Neural cell (in vitro differentiated cells): Measurements from ENCODE around the gene SLC15A5. TPM values are rescaled to one million over a fixed set of nuclear protein-coding genes. Genes with fewer than 3 reads are reported as not detected.

Source experiments
- H2AFZ ChIP-seq: fragments of 200-600, 300-800 bp; sonication (generic), shearing (Covaris generic); 2 replicates; pipeline ENCODE4 v1.6.0; 2014; ENCODE audit warnings: low read depth, mild to moderate bottlenecking, antibody characterized with exemption, low read length, moderate library complexity
- H3F3A ChIP-seq: fragments of 200-600 bp; shearing (Covaris generic); 2 replicates; pipeline ENCODE4 v1.6.1; 2016; ENCODE audit warnings: mild to moderate bottlenecking, moderate library complexity, mixed read lengths, antibody characterized with exemption, low read length; ENCODE audit not compliant: insufficient read depth, poor library complexity, severe bottlenecking
- H3K27ac ChIP-seq: fragments of 200-600, 300-800 bp; sonication (generic), shearing (Covaris generic); 2 replicates; pipeline ENCODE4 v1.5.1; 2014; ENCODE audit warnings: mild to moderate bottlenecking, low read length, moderate library complexity
- H3K27me3 ChIP-seq: fragments of 300-800, 200-600 bp; sonication (generic), shearing (Covaris generic); 2 replicates; pipeline ENCODE4 v1.6.0; 2014; ENCODE audit warnings: mild to moderate bottlenecking, low read depth, low read length, moderate library complexity; ENCODE audit not compliant: insufficient read depth
- H3K36me3 ChIP-seq: fragments of 300-800, 200-600 bp; sonication (generic), shearing (Covaris generic); 2 replicates; pipeline ENCODE4 v1.5.1; 2014; ENCODE audit warnings: mild to moderate bottlenecking, antibody characterized with exemption, low read length, moderate library complexity; ENCODE audit not compliant: insufficient read depth
- H3K4me2 ChIP-seq: fragments of 300-800, 200-600 bp; sonication (generic), shearing (Covaris generic); 2 replicates; pipeline ENCODE4 v1.6.0; 2014; ENCODE audit warnings: mild to moderate bottlenecking, low read length
- H3K4me3 ChIP-seq: fragments of 300-800, 200-600 bp; sonication (generic), shearing (Covaris generic); 2 replicates; pipeline ENCODE4 v1.5.1; 2014; ENCODE audit warnings: mild to moderate bottlenecking, low read length, moderate library complexity
- H3K79me2 ChIP-seq: fragments of 200-600 bp; shearing (Covaris generic); replicated peaks from 2 replicates; pipeline ENCODE4 v1.6.0; 2014; ENCODE audit warnings: mild to moderate bottlenecking, low read length, moderate library complexity; ENCODE audit not compliant: insufficient read depth
- H3K9ac ChIP-seq: fragments of 300-800, 200-600 bp; sonication (generic), shearing (Covaris generic); 2 replicates; pipeline ENCODE4 v1.6.1; 2016; ENCODE audit warnings: mild to moderate bottlenecking, low read length, mixed read lengths
- H3K9me2 ChIP-seq: fragments of 200-600 bp; shearing (Covaris generic); 2 replicates; pipeline ENCODE4 v1.6.1; 2016; ENCODE audit warnings: mild to moderate bottlenecking, low read length, mixed read lengths; ENCODE audit not compliant: insufficient read depth
- H3K9me3 ChIP-seq: fragments of 200-600, 300-800 bp; sonication (generic), shearing (Covaris generic); 2 replicates; pipeline ENCODE4 v1.6.1; 2016; ENCODE audit warnings: mild to moderate bottlenecking, mixed run types, low read length, moderate library complexity, mixed read lengths
- H4K20me1 ChIP-seq: fragments of 200-600 bp; shearing (Covaris generic); 2 replicates; pipeline ENCODE4 v1.6.1; 2016; ENCODE audit warnings: mild to moderate bottlenecking, mixed run types; ENCODE audit not compliant: insufficient read depth
- CTCF ChIP-seq: fragments of 450-650 bp; IDR thresholded peaks from 2 replicates; pipeline ENCODE4 v1.5.1; 2014; ENCODE audit warnings: antibody characterized with exemption, mild to moderate bottlenecking, moderate library complexity; ENCODE audit not compliant: poor library complexity, severe bottlenecking
- EP300 ChIP-seq: fragments of 450-650 bp; conservative IDR thresholded peaks from 2 replicates; pipeline ENCODE4 v1.6.1; 2014; ENCODE audit warnings: antibody characterized with exemption, mild to moderate bottlenecking, moderate library complexity; ENCODE audit not compliant: poor library complexity, severe bottlenecking
- EZH2 ChIP-seq: fragments of 200-600, 300-800 bp; shearing (Covaris generic), sonication (generic); IDR thresholded peaks from 2 replicates; pipeline ENCODE4 v1.6.1; 2014; ENCODE audit warnings: antibody characterized with exemption, low read length, borderline replicate concordance, mild to moderate bottlenecking; ENCODE audit not compliant: insufficient read depth, poor library complexity, severe bottlenecking
- MXI1 ChIP-seq: fragments of 450-650 bp; conservative IDR thresholded peaks from 2 replicates; pipeline ENCODE4 v1.6.1; 2014; ENCODE audit warnings: antibody characterized with exemption, mild to moderate bottlenecking; ENCODE audit not compliant: poor library complexity, severe bottlenecking
- POLR2AphosphoS5 ChIP-seq: IDR thresholded peaks from 2 replicates; pipeline ENCODE4 v1.6.1; 2012
- RAD21 ChIP-seq: fragments of 450-650 bp; conservative IDR thresholded peaks from 2 replicates; pipeline ENCODE4 v1.6.1; 2014; ENCODE audit warnings: antibody characterized with exemption, mild to moderate bottlenecking, moderate library complexity
- REST ChIP-seq: IDR thresholded peaks from 2 replicates; pipeline ENCODE4 v1.6.1; 2012; ENCODE audit warnings: borderline replicate concordance
- SMC3 ChIP-seq: fragments of 450-650 bp; conservative IDR thresholded peaks from 2 replicates; pipeline ENCODE4 v1.6.1; 2014; ENCODE audit warnings: antibody characterized with exemption, mild to moderate bottlenecking, moderate library complexity; ENCODE audit not compliant: poor library complexity
- TAF1 ChIP-seq: IDR thresholded peaks from 2 replicates; pipeline ENCODE4 v1.6.1; 2012; ENCODE audit warnings: low read depth
- polyA plus RNA-seq: library from polyadenylated mRNA; depleted of rRNA; stranded (reverse); fragments of >200 nt; gene quantifications from 2 replicates; pipeline ENCODE4 v1.2.3, GENCODE V29; 2014

SLC15A5 gene
- polyA plus RNA-seq, 1 donor from 2014 or later, result not detected

DNA sequence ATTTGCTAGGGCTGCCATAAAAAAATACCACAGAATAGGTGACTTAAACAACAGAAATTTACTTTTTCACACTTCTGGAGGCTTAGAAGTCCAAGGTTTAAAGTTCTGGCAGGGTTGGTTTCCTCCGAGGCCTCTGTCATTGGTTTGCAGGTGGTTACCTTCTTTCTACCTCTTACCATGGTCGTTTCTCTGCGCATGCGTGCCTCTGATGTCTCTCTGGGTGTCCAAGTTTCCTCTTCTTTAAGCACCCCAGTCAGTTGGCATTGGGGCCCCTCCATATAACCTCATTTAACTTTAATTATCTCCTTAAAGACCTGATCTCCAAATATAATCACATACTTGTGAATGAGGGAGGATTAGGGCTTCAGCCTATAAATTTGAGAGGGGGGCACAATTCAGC is 103.2 kb downstream of the SLC15A5 start:
- no peaks in the 10 kb centered on the region for H3F3A ChIP-seq
- no peak overlapping the region for H3K4me2 ChIP-seq
- H3K4me3 ChIP-seq, result no peak overlapping the region
- TF ChIP-seq REST, result no peak
- TF ChIP-seq SMC3, result no peak
- TF ChIP-seq RAD21, result no peak
- TF ChIP-seq EP300, result no peak
- no peak for TF ChIP-seq TAF1
- no peak for TF ChIP-seq CTCF
- no peak for TF ChIP-seq MXI1
- no peak for TF ChIP-seq POLR2AphosphoS5
- TF ChIP-seq EZH2, result no peak
- no peak overlapping the region for H3K9ac ChIP-seq
- no peaks in the 10 kb centered on the region for H3K36me3 ChIP-seq
- no peaks in the 10 kb centered on the region for H4K20me1 ChIP-seq
- no peaks in the 10 kb centered on the region for H3K27me3 ChIP-seq
- H2AFZ ChIP-seq, result no peak overlapping the region
- no peaks in the 10 kb centered on the region for H3K79me2 ChIP-seq
- no peaks in the 10 kb centered on the region for H3K9me2 ChIP-seq
- no peak overlapping the region for H3K27ac ChIP-seq
- H3K9me3 ChIP-seq, result no peaks in the 10 kb centered on the region

DNA sequence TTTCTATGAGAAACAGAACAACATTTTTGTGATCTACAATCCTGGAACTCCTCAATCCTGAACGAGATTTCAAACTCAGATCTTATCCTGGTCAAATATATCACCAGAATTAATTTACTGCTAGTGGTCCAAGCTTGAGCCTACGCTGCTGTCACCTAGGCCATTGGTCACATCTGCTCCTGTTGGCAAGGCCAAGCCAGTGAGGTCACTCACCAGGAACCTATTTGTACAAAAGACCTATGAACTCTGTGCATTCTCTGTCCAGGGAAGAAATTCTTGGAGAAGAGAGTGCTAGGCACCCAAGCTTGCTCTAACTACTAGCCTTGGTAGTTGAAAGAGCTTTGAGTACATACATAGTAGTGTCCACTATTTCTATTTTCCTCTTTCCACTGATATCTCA is 106.1 kb downstream of the SLC15A5 start:
- Histone ChIP-seq H3K36me3 (no peaks in the 10 kb centered on the region), H3K9ac (no peak overlapping the region), H3K79me2 (no peaks in the 10 kb centered on the region), H3K4me2 (no peak overlapping the region), H3F3A (no peaks in the 10 kb centered on the region), H3K27me3 (no peaks in the 10 kb centered on the region), H3K9me2 (no peaks in the 10 kb centered on the region), H2AFZ (no peak overlapping the region), H3K27ac (no peak overlapping the region), H4K20me1 (no peaks in the 10 kb centered on the region), H3K4me3 (no peak overlapping the region), H3K9me3 (no peaks in the 10 kb centered on the region)
- TF ChIP-seq REST (no peak), EZH2 (no peak), CTCF (no peak), EP300 (no peak)
